GM18505 (cell line): ENCODE results near the gene KDM3B.

ENCODE experiments used
- ATAC-seq: cut with Tn5 transposase; IDR thresholded peaks from one replicate; pipeline ENCODE4 v1.9.1; 2021; ENCODE audit not compliant: unreplicated experiment
- POLR2A ChIP-seq: IDR thresholded peaks from 4 replicates; pipeline ENCODE4 v1.6.1; 2011; ENCODE audit warnings: borderline replicate concordance; ENCODE audit not compliant: insufficient read depth, insufficient read length; ENCODE audit errors: extremely low read depth

KDM3B gene

GRCh38 chr5:138354926-138355378 is 2.5 kb downstream of the KDM3B start:
- TF ChIP-seq POLR2A, result no peak

GRCh38 chr5:138359621-138360020 is 7.1 kb downstream of the KDM3B start:
- no peak for TF ChIP-seq POLR2A
- ATAC-seq, result no peak

More at GRCh38 chr5:138354926-138355378, 2.5 kb downstream of the KDM3B start:
- ATAC-seq, result no peak

- no peak for TF ChIP-seq POLR2A
- ATAC-seq, result no peak
Observed at GRCh38 chr5:138360941-138361452, 8.5 kb downstream of the KDM3B start.

- no peak for TF ChIP-seq POLR2A
- ATAC-seq, result no peak
Observed at GRCh38 chr5:138364576-138364975, 12.1 kb downstream of the KDM3B start.

GRCh38 chr5:138366632-138367382 is 14.3 kb downstream of the KDM3B start:
- no peak for TF ChIP-seq POLR2A
- ATAC-seq, result no peak

- ATAC-seq, result no peak
- no peak for TF ChIP-seq POLR2A
Observed at GRCh38 chr5:138369261-138369660, 16.8 kb downstream of the KDM3B start.

GRCh38 chr5:138369706-138370105 is 17.2 kb downstream of the KDM3B start:
- no peak for ATAC-seq
- TF ChIP-seq POLR2A, result no peak

GRCh38 chr5:138370537-138370936 is 18.1 kb downstream of the KDM3B start:
- TF ChIP-seq POLR2A, result no peak
- ATAC-seq, result no peak

GRCh38 chr5:138371454-138371853 is 19.0 kb downstream of the KDM3B start:
- no peak for ATAC-seq
- no peak for TF ChIP-seq POLR2A

- TF ChIP-seq POLR2A, result no peak
- ATAC-seq, result no peak
Observed at GRCh38 chr5:138372225-138372624, 19.7 kb downstream of the KDM3B start.

- no peak for TF ChIP-seq POLR2A
- ATAC-seq, result no peak
Observed at GRCh38 chr5:138372653-138373052, 20.2 kb downstream of the KDM3B start.

GRCh38 chr5:138382347-138382746 is 29.9 kb downstream of the KDM3B start:
- no peak for ATAC-seq
- no peak for TF ChIP-seq POLR2A

- ATAC-seq, result no peak
- TF ChIP-seq POLR2A, result no peak
Observed at GRCh38 chr5:138385660-138386059, 33.2 kb downstream of the KDM3B start.

- ATAC-seq, result no peak
- TF ChIP-seq POLR2A, result no peak
Observed at GRCh38 chr5:138386290-138386689, 33.8 kb downstream of the KDM3B start.
